GM23338 (cell line): ENCODE measurements around the gene SPOCK2. TPM values are rescaled to one million over a fixed set of nuclear protein-coding genes. Genes with fewer than 3 reads are reported as not detected.

Experiments
- ATAC-seq: fragments of 200-7000 bp; cut with Tn5 transposase; 3 replicates; pipeline ENCODE4 v1.9.1; 2020
- DNase-seq: peaks from one replicate; pipeline ENCODE4 v3.0.0-alpha.2; 2015; ENCODE audit warnings: low spot score
- H2AFZ ChIP-seq: fragments of 200-600 bp; sonication (generic); 2 replicates; pipeline ENCODE4 v1.8.0; 2016; ENCODE audit warnings: antibody characterized with exemption, mild to moderate bottlenecking, moderate library complexity
- H3F3A ChIP-seq: fragments of 200-600 bp; sonication (generic); replicated peaks from 2 replicates; pipeline ENCODE4 v1.8.0; 2017; ENCODE audit warnings: antibody characterized with exemption, mixed run types, low read depth
- H3K27ac ChIP-seq: fragments of 200-600 bp; sonication (generic); 2 replicates; pipeline ENCODE4 v1.6.1; 2016; ENCODE audit warnings: low read depth
- H3K27me3 ChIP-seq: fragments of 200-600 bp; sonication (generic); 2 replicates; pipeline ENCODE4 v1.8.0; 2016; ENCODE audit warnings: mild to moderate bottlenecking, mixed run types, moderate library complexity; ENCODE audit not compliant: insufficient read depth
- H3K36me3 ChIP-seq: fragments of 200-600 bp; sonication (generic); 2 replicates; pipeline ENCODE4 v1.8.0; 2016; ENCODE audit warnings: mild to moderate bottlenecking; ENCODE audit not compliant: insufficient read depth
- H3K4me1 ChIP-seq: fragments of 200-600 bp; sonication (generic); 2 replicates; pipeline ENCODE4 v1.8.0; 2016; ENCODE audit warnings: mild to moderate bottlenecking, moderate library complexity; ENCODE audit not compliant: insufficient read depth
- H3K4me2 ChIP-seq: fragments of 200-600 bp; sonication (generic); 2 replicates; pipeline ENCODE4 v1.7.1; 2017; ENCODE audit warnings: mixed run types
- H3K4me3 ChIP-seq: fragments of 200-600 bp; sonication (generic); 2 replicates; pipeline ENCODE4 v1.6.1; 2016; ENCODE audit warnings: mixed run types
- H3K79me2 ChIP-seq: fragments of 200-600 bp; sonication (generic); replicated peaks from 2 replicates; pipeline ENCODE4 v1.8.0; 2017; ENCODE audit warnings: mild to moderate bottlenecking; ENCODE audit not compliant: insufficient read depth
- H3K9me2 ChIP-seq: fragments of 200-600 bp; sonication (generic); 2 replicates; pipeline ENCODE4 v1.8.0; 2017; ENCODE audit not compliant: insufficient read depth
- H4K20me1 ChIP-seq: fragments of 200-600 bp; sonication (generic); replicated peaks from 2 replicates; pipeline ENCODE4 v1.8.0; 2017; ENCODE audit warnings: mild to moderate bottlenecking; ENCODE audit not compliant: insufficient read depth
- H3K27ac Mint-ChIP-seq: 2 replicates; pipeline ENCODE4 v1.8.0; 2020; ENCODE audit warnings: inconsistent platforms, mild to moderate bottlenecking, moderate library complexity, mixed read lengths
- H3K27me3 Mint-ChIP-seq: 3 replicates; pipeline ENCODE4 v1.8.0; 2022; ENCODE audit warnings: low read depth, mild to moderate bottlenecking, moderate library complexity, mixed read lengths, inconsistent platforms; ENCODE audit not compliant: insufficient read depth, poor library complexity
- H3K36me3 Mint-ChIP-seq: 3 replicates; pipeline ENCODE4 v1.8.0; 2021; ENCODE audit warnings: low read depth, mild to moderate bottlenecking, inconsistent platforms, moderate library complexity, mixed read lengths
- H3K4me1 Mint-ChIP-seq: 3 replicates; pipeline ENCODE4 v1.8.0; 2020; ENCODE audit warnings: mild to moderate bottlenecking, inconsistent platforms, mixed read lengths
- H3K4me3 Mint-ChIP-seq: 3 replicates; pipeline ENCODE4 v1.8.0; 2021; ENCODE audit warnings: moderate library complexity, mild to moderate bottlenecking, inconsistent platforms, mixed read lengths
- H3K9me3 Mint-ChIP-seq: 3 replicates; pipeline ENCODE4 v1.8.0; 2020; ENCODE audit warnings: moderate library complexity, mild to moderate bottlenecking, inconsistent platforms, mixed read lengths
- CTCF ChIP-seq, 2 experiments: fragments of 200-600 bp in 1 of 2; sonication (generic) in 1 of 2; conservative IDR thresholded peaks; 2 replicates each; pipeline versions ENCODE4 v1.5.1 to v1.6.1; 2016 to 2017; ENCODE audit warnings: antibody characterized with exemption in 2 of 2, low read depth in 2 of 2, mild to moderate bottlenecking in 2 of 2, moderate library complexity in 1 of 2
- ETS1 ChIP-seq: IDR thresholded peaks from 2 replicates; pipeline ENCODE4 v1.6.1; 2016; ENCODE audit warnings: antibody characterized with exemption
- EZH2 ChIP-seq: fragments of 200-600 bp; sonication (generic); IDR thresholded peaks from one replicate; pipeline ENCODE4 v1.8.0; 2017; ENCODE audit warnings: antibody characterized with exemption, mild to moderate bottlenecking, low read depth; ENCODE audit not compliant: unreplicated experiment
- JUNB ChIP-seq: IDR thresholded peaks from one replicate; pipeline ENCODE4 v1.6.1; 2016; ENCODE audit warnings: antibody characterized with exemption; ENCODE audit not compliant: unreplicated experiment
- POLR2AphosphoS5 ChIP-seq: IDR thresholded peaks from 2 replicates; pipeline ENCODE4 v1.6.1; 2016; ENCODE audit warnings: antibody characterized with exemption, low read depth
- STAT1 ChIP-seq: IDR thresholded peaks from one replicate; pipeline ENCODE4 v1.6.1; 2016; ENCODE audit warnings: antibody characterized with exemption; ENCODE audit not compliant: unreplicated experiment
- ZNF114 ChIP-seq: fragments of 250-450 bp; sonication (Bioruptor Pico); IDR thresholded peaks from 2 replicates; pipeline ENCODE4 v1.5.0; 2020; ENCODE audit warnings: mild to moderate bottlenecking, moderate library complexity
- ZNF462 ChIP-seq: fragments of 250-450 bp; sonication (Bioruptor Pico); IDR thresholded peaks from 2 replicates; pipeline ENCODE4 v1.5.0; 2020; ENCODE audit warnings: mild to moderate bottlenecking, moderate library complexity
- polyA plus RNA-seq: library from polyadenylated mRNA; unstranded; fragments of >200 nt; fragmentation: Nextera tagmentation; extraction: Ambion mirVana; gene quantifications from 2 replicates; pipeline ENCODE4 v1.2.1, GENCODE V29; 2016
- total RNA-seq: library from RNA; depleted of rRNA; stranded (reverse); fragments of >200 nt; shearing (Covaris generic); gene quantifications from 2 replicates; pipeline ENCODE4 v1.2.3, GENCODE V29; 2014

SPOCK2 gene
- total and polyA plus RNA-seq, 2 experiments from 2014 or later: 1.3 to 3.6 TPM

- no peaks in the 10 kb centered on the region for H3K36me3 ChIP-seq
- no peak overlapping the region for H3K27ac ChIP-seq
- peaks cover 4% of the 10 kb centered on the region; the same call in 1 of the 2 replicates for H3F3A ChIP-seq
- H4K20me1 ChIP-seq: no peaks in the 10 kb centered on the region
- peaks cover 49% of the 10 kb centered on the region for H3K27me3 Mint-ChIP-seq
- no peaks in the 10 kb centered on the region for H3K79me2 ChIP-seq
- ATAC-seq (no peak), DNase-seq (no peak)
- H3K4me3 Mint-ChIP-seq: no peak overlapping the region
- TF ChIP-seq ZNF114 (CRISPR knock-in tag): no peak
- H3K9me2 ChIP-seq: no peaks in the 10 kb centered on the region
- H3K4me1 Mint-ChIP-seq: peaks cover 29% of the 10 kb centered on the region
- no peak overlapping the region for H3K4me3 ChIP-seq
- no peak overlapping the region for H3K4me2 ChIP-seq
- H2AFZ ChIP-seq: no peak overlapping the region
- peaks cover 21% of the 10 kb centered on the region for H3K4me1 ChIP-seq
- no peaks in the 10 kb centered on the region for H3K9me3 Mint-ChIP-seq
- no peaks in the 10 kb centered on the region for H3K36me3 Mint-ChIP-seq
- peaks cover 55% of the 10 kb centered on the region for H3K27me3 ChIP-seq
- H3K27ac Mint-ChIP-seq: no peak overlapping the region
Measured at GRCh38 chr10:72085166-72085565, 3.2 kb downstream of the SPOCK2 start.

- Histone ChIP-seq H3K4me1 (peaks cover 11% of the 10 kb centered on the region), H3K9me2 (no peaks in the 10 kb centered on the region)
- TF ChIP-seq POLR2AphosphoS5 (no peak), JUNB (no peak), STAT1 (no peak), ZNF462 (CRISPR knock-in tag) (no peak), ZNF114 (CRISPR knock-in tag) (no peak), ETS1 (no peak), EZH2 (no peak), CTCF (conservative IDR thresholded peaks at IDR 0.05; ENCODE audit: low read depth in 2 of 2) (no peak)
Measured at GRCh38 chr10:72083790-72084459, 4.4 kb downstream of the SPOCK2 start.

More at GRCh38 chr10:72083790-72084459, 4.4 kb downstream of the SPOCK2 start:
- Histone ChIP-seq H4K20me1 (no peaks in the 10 kb centered on the region), H3K27ac (no peak overlapping the region), H3K4me2 (no peak overlapping the region), H3K4me3 (no peak overlapping the region), H3K36me3 (no peaks in the 10 kb centered on the region), H3K79me2 (no peaks in the 10 kb centered on the region), H2AFZ (no peak overlapping the region), H3K27me3 (peaks cover 43% of the 10 kb centered on the region), H3F3A (peaks cover 3% of the 10 kb centered on the region; the same call in 1 of the 2 replicates)
- ATAC-seq (no peak), DNase-seq (no peak)
- Mint-ChIP-seq H3K9me3 (no peaks in the 10 kb centered on the region), H3K27me3 (peaks cover 40% of the 10 kb centered on the region), H3K4me1 (peaks cover 19% of the 10 kb centered on the region), H3K27ac (no peak overlapping the region), H3K36me3 (no peaks in the 10 kb centered on the region), H3K4me3 (no peak overlapping the region)
